PFSK-1 (cell line): Measurements from ENCODE around the gene CLK4.

Experiments used
- FOXP2 ChIP-seq: optimal IDR thresholded peaks from 2 replicates; pipeline ENCODE3; 2011; ENCODE audit warnings: borderline replicate concordance, control low read depth, inconsistent platforms; ENCODE audit not compliant: insufficient read depth; ENCODE audit errors: extremely low read length, extremely low read depth
- POLR2AphosphoS5 ChIP-seq: IDR thresholded peaks from 2 replicates; pipeline ENCODE4 v1.6.1; 2012; ENCODE audit warnings: low read depth, mild to moderate bottlenecking, control low read depth, low read length, moderate library complexity
- REST ChIP-seq, 2 experiments: IDR thresholded peaks; 2 replicates each; pipeline versions ENCODE4 v1.6.1 to v1.8.0; 2011 to 2012; ENCODE audit warnings: low read depth in 2 of 2, low read length in 2 of 2, control low read depth in 1 of 2, inconsistent platforms in 1 of 2, mild to moderate bottlenecking in 1 of 2, moderate library complexity in 1 of 2; ENCODE audit not compliant: insufficient read depth in 1 of 2
- SIN3A ChIP-seq: IDR thresholded peaks from 2 replicates; pipeline ENCODE4 v1.6.1; 2012; ENCODE audit warnings: mild to moderate bottlenecking, low read length, moderate library complexity, borderline replicate concordance; ENCODE audit not compliant: insufficient read depth
- TAF1 ChIP-seq: IDR thresholded peaks from 2 replicates; pipeline ENCODE4 v1.6.1; 2012; ENCODE audit warnings: low read length, control low read depth, borderline replicate concordance; ENCODE audit not compliant: insufficient read depth

The CLK4 gene

GRCh38 chr5:178569485-178569884, 57.4 kb downstream of the CLK4 start:
- TF ChIP-seq TAF1 (no peak), SIN3A (no peak), REST (IDR thresholded peaks at IDR 0.05; ENCODE audit: insufficient read depth in 1 of 2, low read depth in 2 of 2, low read length in 2 of 2) (no peak), FOXP2 (no peak), POLR2AphosphoS5 (no peak)

- no peak for TF ChIP-seq TAF1
- no peak for TF ChIP-seq FOXP2
- TF ChIP-seq POLR2AphosphoS5: no peak
- no peak for TF ChIP-seq SIN3A
- no peak for TF ChIP-seq REST (IDR thresholded peaks at IDR 0.05; ENCODE audit: insufficient read depth in 1 of 2, low read depth in 2 of 2, low read length in 2 of 2)
Observed at GRCh38 chr5:178564811-178565550, 61.9 kb downstream of the CLK4 start.

- TF ChIP-seq SIN3A: no peak
- no peak for TF ChIP-seq TAF1
- no peak for TF ChIP-seq REST (IDR thresholded peaks at IDR 0.05; ENCODE audit: insufficient read depth in 1 of 2, low read depth in 2 of 2, low read length in 2 of 2)
- no peak for TF ChIP-seq FOXP2
- TF ChIP-seq POLR2AphosphoS5: no peak
Observed at GRCh38 chr5:178564397-178564796, 62.5 kb downstream of the CLK4 start.

GRCh38 chr5:178563621-178564020, 63.2 kb downstream of the CLK4 start:
- no peak for TF ChIP-seq REST (IDR thresholded peaks at IDR 0.05; ENCODE audit: insufficient read depth in 1 of 2, low read depth in 2 of 2, low read length in 2 of 2)
- TF ChIP-seq TAF1: no peak
- no peak for TF ChIP-seq FOXP2
- TF ChIP-seq POLR2AphosphoS5: no peak
- TF ChIP-seq SIN3A: no peak
